SKM-1 treated with dmso at 0.1 percent for 144 hours (cell line): ENCODE measurements around the gene PHACTR1.
"Not testable (repeated sequence)": the region's sequence is repeated elsewhere in the genome, so short reads cannot be mapped to it uniquely, and the experiment has no call there.

ENCODE experiments used
- DNase-seq: peaks from one replicate; lab custom pipeline; 2025; ENCODE audit not compliant: unreplicated experiment; lab: John Stamatoyannopoulos, UW

The PHACTR1 gene

DNA sequence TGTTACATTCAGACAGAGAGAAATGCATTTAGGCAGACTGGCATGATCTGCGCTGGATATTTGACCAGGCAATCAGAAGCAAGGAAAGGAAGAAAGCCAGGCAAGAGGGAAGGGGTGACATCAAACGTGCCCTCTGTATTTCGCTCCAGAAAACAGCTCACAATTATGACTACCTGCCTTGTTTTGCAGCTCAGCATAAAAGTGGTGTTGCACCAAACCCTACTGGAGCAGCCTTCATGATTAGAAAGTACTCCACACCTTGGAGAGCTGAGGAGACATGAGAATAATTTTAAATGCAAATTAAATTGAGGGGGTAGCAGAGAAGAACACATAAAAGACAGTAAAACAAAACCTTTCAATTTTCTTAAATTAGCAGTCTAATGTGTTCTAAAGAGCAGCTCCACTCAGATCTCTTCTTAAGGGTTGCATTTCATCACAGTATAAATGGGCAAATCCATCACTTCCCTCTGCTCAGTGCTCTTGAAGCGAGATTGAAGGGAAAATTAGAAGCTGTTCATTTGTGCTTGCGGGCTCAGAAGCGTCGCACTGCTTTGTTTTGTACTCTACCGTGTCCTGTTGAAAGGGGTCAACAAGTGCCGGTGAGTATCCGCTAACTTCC is at the start of gene PHACTR1:
Gene PHACTR1 (plus strand): TSS at position 470 of the 619 bp plus-strand sequence.
- DNase-seq: no peak

- DNase-seq: no peak
Observed at GRCh38 chr6:12666886-12667285, 49.7 kb upstream of the PHACTR1 start.

- DNase-seq: no peak
Observed at GRCh38 chr6:12675931-12676330, 40.6 kb upstream of the PHACTR1 start.

GRCh38 chr6:12679341-12679740 is 37.2 kb upstream of the PHACTR1 start:
- no peak for DNase-seq

DNA sequence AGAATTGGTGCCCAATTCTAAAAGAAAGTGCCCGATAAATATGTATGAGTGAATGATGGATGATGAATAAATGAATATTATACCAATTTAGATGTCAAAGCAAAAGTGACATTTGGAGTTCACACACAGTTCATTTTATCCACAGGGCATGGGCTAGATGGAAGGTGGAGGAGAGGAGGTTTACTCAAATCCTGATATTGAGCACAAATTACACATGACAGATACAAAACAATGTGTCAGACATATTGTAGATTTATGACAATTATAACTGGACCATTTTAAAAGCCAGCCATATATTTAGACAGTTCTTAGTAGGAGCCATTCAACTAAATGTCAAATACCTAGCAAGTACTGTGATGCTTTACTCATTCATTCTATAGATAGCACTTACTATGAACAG is 23.4 kb upstream of the PHACTR1 start:
- no peak for DNase-seq

- no peak for DNase-seq
Observed at GRCh38 chr6:12698298-12698697, 18.3 kb upstream of the PHACTR1 start.

- no peak for DNase-seq
Observed at GRCh38 chr6:12704946-12705345, 11.6 kb upstream of the PHACTR1 start.

DNA sequence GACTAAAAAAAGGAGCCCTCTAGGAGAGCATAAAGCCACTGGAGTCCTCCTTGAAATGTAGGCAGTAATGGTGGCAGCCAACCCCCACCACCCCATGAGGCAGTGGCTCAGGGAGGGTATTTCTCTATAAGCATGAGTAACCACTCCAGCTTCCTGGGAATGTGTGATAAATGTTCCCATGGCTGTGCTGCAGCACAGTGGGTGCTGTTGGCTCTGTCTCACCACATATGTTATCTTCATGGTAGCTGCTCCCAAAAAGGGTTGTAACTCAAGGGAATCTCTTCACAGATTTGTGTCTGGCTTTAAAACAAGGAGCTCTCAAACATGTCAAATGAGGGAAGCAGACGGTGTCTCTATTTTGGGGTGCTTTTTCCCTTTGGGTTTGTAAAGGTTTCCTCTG is 7.5 kb upstream of the PHACTR1 start:
- DNase-seq: no peak

DNA sequence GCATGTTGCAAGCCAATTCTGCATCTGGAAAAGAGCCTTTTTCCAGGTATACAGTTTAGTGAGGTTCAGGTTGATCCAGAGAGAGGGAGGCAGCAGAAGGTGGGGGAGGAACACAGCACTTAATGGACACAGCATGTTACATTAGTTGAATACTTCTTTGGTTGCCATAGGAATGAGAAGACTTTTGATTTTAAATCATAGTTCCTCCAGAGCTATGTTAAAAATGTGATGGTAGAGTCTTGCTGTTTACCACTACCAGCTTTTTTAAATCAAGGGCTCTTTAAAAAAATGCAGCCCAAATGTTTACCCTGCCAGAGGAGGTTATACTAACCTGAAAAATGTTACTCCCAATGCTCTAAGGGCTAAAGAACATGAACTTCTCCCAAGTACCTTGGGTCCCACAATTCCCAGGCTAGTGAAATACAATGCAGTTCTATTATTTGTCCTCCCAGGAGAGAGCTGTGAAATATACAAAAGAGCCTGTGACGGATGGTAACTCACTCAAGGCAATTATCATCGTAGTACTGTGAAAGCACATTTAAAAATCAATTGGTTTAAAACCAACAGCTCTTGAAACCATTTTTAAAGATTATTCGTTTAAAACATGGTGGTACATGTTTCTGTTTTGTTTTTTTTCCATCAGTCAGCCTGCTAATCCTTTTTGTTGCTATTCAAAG is 6.9 kb upstream of the PHACTR1 start:
- no peak for DNase-seq

DNA sequence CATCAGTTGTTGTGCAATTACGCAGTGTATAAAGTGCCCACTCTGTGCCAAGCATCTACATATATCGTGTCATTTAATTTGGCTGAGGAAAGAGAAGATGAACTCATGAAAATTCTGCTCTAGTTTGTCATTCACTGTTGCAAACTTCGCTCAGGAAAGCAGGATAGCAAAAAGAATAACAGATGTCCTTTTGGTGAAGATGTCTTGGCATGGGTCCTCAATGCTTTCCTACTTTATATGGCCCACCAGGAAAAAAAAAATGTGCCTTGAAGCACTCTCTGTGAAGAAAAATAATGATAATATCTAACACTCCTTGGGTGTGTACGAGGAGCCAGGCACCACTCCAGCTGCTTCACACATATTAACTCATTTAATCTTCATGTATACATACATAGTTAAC is 5.6 kb upstream of the PHACTR1 start:
- no peak for DNase-seq

DNA sequence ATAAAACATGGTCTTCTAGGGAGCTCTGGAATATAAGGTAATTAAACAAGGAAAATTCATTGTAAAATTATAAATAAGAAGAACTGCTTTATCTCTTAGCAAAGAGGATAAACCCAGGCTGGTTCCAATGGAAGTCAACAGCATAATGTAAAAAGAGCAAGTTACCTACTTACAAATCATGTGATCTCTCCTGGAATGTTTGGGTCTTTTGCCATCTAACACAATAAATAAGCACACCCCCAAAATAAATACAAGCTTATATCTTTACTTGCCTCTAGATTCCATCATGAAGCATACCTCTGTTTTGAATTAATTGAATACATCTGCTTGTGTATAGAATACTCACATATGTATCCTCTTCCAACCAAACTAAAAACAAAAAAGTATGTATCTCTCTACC is 2.5 kb upstream of the PHACTR1 start:
- DNase-seq: no peak

DNA sequence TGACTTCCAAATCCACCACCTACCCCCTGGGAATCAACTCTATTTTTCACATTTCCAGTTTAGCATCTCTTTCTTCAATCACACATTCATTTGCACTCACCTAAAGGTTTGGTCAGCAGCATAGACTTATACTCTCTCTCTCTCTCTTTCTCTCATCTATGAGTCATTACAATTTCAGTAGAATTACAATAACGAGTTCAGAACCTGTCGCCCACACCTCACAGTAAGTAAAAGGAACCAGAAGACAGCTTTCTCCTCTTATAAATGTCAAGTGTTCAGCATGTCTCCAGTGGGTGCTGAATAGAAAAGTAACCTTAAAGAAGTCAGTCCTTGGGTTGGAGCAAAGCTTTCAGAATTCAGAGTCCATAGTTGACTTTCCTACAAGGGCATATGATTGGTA is 1.1 kb upstream of the PHACTR1 start:
- no peak for DNase-seq

- no peak for DNase-seq
Observed at GRCh38 chr6:12717356-12717755, 789 bp downstream of the PHACTR1 start.

DNA sequence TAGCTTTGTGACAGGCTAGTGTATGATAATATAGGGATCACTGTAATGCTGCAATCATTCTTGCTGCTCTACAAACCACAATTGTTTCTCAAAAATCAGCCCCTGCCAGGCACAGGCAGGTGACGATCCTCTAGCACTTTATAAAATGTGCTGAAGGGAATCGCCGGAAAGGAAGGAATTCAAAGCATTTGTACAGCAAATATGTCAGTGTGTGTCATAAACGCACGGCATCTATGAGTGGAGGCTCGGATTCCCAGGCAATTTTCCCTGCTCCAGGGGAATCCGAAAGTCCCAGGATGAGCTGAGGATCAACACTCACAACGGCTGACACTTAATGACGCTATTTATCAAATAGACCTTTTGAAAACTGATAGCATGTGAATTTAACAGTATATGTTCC is 1.4 kb downstream of the PHACTR1 start:
- no peak for DNase-seq

GRCh38 chr6:12719017-12719416 is 2.5 kb downstream of the PHACTR1 start:
- no peak for DNase-seq

DNA sequence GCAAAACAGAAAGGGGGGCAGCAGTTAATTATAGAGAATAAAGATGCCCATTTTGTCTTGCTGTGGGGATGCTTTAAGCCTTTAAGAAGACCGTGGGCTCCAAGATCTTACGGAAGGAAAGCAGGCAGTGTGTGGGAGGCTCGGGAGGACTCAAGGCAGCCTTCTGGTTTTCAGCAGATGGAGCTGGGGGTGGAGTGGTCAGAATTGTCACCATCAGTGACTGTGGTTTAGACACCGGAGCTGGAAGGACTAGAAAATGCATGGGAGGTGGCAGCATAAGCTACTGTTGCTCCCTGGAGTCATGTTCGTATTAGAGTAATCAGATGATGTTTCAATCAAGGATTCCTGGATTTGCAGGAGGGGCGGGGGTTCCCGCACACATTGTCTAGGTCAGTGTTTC is 3.7 kb downstream of the PHACTR1 start:
- no peak for DNase-seq

DNA sequence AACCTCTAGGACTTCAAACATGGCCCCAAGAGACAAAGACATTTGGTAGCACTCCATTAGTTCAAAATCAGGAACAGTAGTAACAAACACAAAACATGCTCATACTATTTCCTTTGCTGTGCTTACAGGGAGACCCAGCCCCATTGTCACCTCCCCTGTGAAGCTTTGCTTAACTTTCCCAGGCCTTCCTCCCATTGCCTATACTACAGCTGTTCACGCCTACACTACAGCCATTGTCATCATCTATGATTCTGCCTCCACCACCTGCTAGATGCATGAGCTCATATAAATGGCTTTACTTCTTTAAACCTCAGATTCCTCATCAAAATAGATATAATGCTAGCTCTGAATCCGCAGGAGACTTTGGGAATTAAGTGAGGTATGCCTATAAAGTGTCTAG is 8.7 kb downstream of the PHACTR1 start:
- DNase-seq: no peak

- DNase-seq: no peak
Observed at GRCh38 chr6:12729467-12729866, 12.9 kb downstream of the PHACTR1 start.

DNA sequence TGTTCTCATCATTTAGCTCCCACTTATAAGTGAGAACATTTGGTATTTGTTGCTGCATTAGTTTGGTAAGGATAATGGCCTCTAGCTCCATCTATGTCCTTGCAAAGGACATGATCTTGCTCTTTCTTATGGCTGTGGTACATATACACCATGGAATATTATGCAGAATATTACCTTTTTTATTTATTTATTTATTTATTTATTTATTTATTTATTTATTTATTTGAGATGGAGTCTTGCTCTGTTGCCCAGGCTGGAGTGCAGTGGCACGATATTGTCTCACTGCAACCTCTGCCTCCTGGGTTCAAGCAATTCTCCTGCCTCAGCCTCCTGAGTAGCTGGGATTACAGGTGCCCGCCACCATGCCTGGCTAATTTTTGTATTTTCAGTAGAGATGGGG is 14.2 kb downstream of the PHACTR1 start:
- DNase-seq: not testable (repeated sequence)

DNA sequence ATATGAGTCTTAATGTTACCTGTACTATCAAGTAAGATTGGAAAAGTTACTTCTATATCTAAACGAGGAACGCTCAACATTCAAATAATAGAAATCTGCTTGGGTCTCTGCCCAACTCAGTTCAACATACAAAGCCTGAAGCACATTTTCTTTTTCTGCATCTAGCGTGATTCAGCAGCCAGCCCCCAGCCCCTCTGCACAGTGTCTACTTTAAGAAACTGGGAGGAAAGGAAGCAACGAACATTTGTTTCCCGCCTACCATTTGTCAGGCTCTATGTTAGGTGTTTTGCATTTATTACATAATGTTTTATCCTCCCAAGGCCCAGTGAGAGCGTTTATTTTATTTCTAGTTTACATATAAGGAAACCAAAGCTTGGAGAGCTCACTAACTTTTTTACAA is 17.3 kb downstream of the PHACTR1 start:
- no peak for DNase-seq

DNA sequence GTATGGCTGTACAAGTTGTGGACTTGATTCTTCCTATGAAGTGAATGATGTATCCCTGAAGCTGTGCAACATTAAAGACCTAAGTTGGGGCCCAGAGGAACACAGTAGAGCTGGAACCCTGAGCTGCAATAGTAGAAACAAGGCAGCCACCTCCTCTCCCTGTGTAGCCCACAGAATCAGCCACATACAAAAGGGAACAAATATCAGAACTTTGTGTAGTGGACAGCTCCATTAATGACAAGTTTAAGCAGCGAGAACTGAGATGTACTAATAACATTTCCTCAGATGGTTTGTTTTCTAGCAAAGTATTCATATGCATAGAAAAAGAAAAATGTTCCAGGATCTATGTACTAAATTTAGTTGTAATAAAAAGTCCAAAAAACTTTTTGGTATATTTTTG is 19.2 kb downstream of the PHACTR1 start:
- no peak for DNase-seq

DNA sequence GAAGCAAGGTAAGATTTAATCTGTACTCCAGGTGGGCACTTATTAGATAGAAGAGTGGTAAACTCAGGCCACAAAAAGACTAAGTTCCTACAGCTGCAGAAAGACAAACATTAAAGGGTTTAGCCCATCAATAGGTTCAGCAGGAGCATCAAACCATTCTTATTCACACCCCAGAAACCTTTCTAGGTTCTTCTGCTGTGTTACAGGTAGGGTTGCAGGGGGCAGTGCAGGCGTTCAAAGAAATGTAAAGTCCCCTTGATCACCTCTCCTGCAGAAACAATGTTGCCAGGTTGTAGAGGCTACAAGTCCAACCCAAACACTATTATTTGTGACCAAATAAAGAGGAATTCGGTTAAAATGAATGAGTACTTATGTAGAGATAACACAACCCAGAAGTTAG is 31.8 kb downstream of the PHACTR1 start:
- no peak for DNase-seq
